ENCODE measurements around the gene TTN.
A peak's percentile ranks its signal among the peaks of the same experiment; 100 is the strongest.

The TTN gene

DNA sequence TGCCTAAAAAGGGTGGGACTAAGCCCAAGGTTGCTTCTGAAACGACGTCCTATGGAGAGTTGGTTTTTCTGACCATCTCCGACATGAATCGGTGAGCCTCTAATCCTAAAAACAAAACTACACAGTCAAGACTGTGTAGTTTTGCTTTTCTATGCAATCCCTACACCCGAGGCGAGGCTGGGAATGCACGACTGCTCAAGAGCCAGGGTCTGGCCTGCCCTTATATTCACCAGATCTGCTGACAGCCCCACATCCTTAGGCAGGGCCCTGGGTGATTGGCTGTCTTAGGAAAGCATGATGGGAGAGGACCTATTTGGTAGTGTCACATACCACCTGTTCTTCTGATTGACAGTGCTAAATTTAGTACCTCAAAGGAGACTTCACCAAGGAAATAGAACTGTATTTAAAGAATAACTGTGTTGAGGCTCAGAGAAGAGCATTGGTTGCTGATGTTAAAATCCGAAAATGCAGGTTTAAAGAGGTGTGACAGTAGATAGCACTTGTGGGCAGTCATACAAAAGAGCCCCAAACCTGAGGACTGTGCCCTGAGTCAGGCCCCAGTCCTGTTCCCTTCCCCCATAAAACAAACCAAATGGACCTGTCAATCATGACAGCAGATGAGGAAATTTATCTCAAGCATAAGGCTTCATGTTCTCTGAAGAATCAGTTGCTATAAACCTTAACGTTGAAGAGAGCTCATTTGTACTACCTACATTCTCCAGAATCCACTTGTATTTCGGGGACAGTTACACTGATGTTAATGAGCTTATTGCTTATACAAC is at the start of gene TTN:
Gene TTN, minus strand, starts transcription at position 197 of the 782 bp plus-strand sequence. CDS start 2,781 bp downstream, outside the sequence.
- ATAC-seq (no peak), DNase-seq (no peak)

DNA sequence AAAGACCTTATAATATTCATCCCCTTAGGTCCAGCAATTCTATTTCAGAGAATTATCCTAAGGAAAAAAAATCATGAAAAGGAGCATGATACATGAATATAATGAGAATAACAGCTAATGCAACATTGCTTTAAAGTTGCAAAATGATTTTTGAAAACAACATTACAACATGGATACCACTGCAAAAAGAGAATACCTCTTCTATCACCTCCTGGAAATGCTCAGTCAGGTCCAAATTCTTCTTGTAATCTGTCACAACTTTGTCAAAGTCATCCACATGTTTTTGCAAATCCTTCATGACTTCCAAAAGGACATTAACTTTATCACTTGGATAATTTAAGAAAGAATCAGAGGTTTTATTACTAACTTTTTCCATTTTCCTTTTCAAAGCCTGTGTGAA is 47.9 kb upstream of the TTN start:
- no peak for DNase-seq
- ATAC-seq: no peak

DNA sequence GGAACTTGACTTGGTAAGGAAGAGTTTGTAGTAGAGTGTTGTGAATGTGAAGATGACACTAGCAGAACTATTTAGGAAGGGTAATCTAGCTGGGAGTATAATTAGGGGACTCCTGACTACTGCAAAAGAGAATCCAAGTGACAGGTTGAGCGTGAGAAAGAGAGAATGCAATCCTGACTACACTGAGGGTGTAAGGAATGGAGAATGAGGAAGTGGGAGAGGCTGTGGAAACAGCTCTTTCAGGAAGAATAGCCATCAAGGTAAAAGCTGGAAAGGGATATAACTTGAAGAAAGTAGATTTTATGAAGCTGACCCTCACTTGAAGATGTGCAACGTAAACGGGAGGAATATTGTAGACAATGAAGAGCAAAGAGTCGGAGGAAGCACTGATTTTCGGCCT is 41.1 kb upstream of the TTN start:
- DNase-seq: no peak
- no peak for ATAC-seq

DNA sequence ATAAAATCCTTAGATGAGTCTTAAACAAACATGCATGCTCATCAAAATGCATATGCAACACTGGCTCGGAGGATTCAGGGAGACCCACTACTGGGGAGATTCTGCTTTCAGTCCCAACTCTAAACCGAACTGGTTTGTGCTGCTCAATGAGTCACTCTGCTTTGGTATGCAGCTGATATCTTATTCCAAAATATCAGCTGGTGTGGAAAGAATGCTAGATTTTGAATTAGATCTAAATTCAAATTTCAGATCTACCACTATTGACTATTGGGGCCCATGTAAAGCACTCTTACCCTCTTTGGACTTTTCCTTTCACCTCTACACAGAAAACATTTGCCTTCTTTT is 39.2 kb upstream of the TTN start:
- ATAC-seq: no peak
- no peak for DNase-seq

DNA sequence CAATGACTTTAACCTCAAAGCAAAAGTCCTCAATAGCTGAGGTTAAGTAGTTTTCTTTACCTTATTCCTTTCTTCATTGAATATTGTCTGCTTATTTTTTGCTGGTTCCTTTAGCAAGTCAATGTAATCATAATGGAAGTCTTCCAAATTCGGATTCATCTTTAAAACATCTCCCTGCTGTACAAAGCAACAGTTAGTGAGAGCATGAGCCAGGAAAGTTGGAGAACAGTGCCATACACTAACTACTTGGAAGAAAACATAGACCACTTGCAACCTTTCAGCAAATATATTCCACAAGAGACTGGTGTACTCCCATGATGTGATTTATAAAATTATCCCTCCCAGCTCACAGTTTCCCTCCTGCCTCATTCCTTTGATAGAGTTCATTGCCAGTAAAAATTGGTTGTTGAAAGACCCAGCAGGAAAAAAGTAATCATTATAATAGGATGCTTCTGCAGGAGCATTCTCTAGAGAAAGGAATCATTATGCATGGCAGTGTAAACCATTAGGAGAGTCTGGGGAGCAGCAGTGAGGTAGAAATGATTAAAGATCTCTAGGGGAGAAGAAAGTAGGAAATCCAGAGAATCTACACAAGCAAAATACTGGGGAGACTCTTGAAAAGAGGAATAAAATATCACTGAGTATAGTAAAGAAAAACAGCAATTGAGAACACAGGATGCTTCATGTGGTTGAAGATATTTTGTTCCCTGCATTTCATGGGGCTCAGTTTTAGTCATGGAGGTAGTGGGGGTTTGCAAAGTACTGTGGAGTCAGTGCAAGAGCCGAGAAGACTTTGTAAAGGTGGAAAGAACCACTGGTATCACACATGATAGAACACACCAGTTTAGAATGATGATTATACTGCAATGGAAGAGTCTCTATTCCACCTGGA is 38.6 kb upstream of the TTN start:
- DNase-seq: no peak

DNA sequence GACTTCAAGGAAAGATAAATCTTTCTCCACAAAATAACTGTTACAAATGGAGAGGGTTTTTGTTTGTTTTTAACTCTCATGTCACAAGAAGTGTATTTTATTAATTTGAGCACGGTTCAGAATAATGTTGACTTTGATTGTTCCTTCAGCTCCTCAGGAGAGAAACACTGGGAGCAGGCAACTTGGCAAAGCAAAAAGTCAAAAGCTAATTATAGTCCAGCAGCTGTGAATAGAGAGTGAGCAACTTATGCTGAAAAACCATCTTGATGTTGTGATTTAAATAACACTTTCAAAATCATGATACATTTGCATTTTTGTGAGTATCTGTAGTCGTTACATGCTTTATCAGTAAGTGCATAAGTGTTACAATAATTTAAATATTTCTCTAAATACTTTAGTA is 37.5 kb upstream of the TTN start:
- ATAC-seq (no peak), DNase-seq (no peak)

More for the DNA sequence above, 38.6 kb upstream of the TTN start:
- no peak for ATAC-seq

DNA sequence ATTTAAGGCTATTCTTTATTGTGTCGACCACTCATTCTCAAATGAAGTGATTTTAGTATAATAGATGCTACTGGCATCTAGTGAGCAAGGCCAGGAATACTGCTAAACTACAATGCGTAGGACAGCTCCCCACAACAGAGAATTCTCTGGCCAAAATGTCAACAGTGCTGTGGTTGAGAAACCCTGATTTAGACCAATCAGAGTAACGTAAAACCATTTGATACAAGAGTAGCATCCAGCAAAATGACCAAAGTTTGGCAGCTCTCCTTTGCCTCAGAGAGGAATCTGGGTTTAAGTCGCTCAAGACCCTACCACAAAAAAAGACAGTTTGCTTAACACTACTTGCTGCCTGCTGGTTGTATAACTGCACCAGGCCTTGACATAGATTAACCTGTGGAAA is 37.0 kb upstream of the TTN start:
- DNase-seq: no peak

DNA sequence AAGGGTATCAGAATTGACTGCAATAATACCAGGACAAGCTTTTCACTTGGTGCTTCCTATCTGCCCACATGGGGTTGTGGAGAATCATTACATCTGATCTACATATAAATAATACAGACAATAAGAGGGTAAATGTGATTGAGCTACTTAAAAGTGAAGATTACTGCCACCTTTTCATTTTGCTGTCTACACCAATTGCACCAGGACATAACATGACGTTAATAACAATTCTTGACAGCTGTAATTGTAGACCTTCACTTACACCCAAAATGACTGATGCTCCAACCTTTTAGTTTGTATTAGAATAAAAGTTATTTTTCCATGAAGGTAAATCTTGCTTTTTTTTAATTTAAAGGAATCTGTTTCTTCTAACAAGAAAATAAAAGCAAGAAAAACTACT is 36.5 kb upstream of the TTN start:
- ATAC-seq: no peak

More for the DNA sequence above, 37.0 kb upstream of the TTN start:
- no peak for ATAC-seq

DNA sequence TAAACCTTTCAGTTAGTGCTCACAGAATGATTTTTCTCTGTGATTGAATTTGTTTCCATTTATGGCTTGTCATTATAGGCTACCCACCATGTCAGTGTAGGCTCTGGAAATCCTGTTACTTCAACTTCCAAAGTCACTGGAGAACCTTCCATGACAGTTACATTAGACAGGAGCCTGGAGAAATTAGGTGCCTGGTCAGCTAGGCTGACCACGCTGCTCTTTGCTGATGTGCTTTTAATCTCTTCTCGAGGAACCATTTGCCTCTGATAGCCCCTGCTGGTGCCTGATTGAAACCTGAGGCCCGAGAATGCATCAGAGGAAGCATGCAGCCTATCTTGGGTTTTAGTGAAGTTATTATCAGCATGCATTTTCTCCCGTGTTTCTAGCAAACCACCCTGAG is 29.6 kb upstream of the TTN start:
- DNase-seq (no peak), ATAC-seq (no peak)

More for the DNA sequence above, 36.5 kb upstream of the TTN start:
- DNase-seq: no peak

DNA sequence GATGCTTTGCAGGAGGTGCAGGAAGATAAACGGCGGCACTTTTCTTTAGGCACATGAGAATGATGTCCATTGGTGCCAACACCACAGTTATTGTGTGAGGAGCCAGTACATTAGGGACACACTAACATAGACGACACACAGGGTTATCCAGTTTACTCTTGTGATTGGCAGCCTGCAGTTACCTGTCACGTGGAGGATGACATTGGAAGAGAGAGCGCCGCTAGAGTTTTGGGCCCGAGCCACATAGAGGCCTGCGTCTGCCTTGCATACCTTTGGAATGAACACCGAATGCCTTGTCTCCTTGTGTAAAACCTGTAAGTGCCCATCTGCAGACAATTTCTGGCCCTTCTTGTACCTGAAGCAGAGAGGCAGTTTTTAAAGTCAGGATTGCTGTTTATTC is 26.9 kb upstream of the TTN start:
- DNase-seq: no peak
- no peak for ATAC-seq

DNA sequence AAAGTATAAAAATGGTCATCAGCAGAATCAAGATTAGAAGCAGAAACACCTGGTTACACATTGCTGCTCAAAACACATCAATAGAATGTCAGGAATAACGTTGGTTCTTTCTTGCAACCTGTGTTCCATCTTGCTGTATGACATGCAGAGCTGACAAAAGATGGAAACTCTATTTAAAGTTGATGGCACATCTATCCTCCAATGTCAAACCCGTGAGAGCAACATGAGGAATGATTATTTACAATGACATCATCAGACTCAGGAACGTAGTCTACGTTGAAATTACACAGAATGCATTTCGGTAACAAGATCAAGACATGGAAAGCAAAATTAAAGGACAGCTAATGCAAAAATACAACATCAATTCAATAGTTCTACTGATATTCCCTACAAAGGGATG is 26.2 kb upstream of the TTN start:
- no peak for DNase-seq

DNA sequence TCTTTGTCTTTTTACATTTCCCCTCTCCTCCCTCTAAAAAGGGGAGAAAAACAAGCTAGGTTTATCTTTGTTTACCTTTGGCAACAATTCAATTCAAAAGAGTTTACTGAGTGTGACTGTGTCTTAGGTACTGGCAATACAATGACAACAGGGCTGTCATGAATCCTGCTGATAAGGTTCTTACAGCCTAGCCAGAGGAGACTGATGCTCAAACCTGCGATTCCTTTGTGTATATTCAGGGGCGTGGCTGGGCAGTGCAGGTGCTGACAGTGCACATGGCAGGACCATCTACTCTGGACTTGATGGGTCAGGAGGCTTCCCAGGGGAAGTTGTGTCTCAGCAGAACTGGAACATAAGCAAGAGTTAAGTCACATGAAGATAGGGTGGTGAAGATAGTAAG is 23.2 kb upstream of the TTN start:
- DNase-seq (no peak), ATAC-seq (no peak)

More for the DNA sequence above, 26.2 kb upstream of the TTN start:
- ATAC-seq: no peak

DNA sequence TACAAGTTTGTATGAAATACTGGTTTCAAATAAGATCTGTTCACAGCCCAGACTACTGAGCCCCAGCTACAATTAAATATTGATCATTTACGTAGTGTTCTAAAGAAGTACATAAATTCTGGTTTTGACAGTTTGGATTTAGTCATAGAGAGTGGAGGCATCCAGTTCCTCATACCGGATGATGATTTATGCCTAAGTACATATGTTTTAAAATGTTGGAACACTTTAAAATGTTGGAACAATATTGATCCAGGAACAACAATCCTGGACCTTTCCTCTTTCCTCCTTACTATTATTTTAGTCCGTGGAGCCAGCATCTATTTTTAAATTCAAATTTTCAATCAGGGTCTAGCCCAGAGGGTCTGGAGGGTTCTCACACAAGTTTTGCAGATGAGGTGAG is 22.8 kb upstream of the TTN start:
- DNase-seq (no peak), ATAC-seq (no peak)

DNA sequence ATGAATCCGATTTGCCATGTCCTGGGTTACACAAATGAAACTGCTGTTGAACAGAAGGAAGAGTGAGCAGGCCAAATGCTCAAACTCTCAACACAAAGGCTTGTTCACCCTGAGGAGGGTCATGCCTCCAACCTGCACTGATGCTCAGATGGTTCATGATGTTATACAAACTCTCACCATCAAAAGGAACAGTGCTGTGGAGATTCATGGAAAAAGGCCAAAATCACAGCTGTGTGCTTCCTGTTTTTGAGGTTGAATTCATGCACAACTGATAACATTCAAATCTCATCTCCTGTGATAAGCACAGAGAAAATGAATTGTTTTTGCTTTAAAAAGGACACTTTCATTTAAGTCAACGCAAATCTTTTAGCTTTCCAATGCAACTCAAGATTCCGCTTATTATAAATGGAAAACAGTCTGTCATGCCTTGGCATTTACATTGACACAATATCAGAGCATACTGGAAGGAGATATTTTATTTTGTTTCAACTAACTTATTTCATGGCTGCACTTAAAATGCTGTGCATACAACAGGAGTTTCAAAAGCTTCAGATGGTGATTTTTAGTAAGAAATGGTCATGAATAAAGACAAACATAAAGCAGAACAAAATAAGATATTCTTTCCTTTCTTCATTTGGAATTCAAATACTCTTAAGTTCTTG is 22.2 kb upstream of the TTN start:
- ATAC-seq (no peak), DNase-seq (no peak)

DNA sequence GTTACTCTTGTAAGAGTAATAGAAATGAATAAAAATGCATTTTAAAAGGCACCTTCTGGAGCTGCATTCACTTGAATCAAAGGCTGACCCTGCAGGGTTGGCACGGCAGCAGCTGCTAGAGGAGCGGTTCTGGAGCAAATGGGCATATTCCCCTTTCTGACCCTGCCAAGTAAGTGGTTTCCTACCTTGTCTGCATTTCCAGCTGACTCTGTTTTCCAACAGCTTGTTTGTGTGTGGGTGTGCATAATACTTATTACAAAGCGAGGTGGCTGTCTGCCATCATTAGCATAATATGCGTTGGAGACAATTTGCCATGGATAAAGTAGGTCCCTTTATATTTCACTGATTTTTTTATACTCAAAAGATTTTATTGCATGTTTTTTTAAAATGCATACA is 21.3 kb upstream of the TTN start:
- DNase-seq (no peak), ATAC-seq (no peak)

DNA sequence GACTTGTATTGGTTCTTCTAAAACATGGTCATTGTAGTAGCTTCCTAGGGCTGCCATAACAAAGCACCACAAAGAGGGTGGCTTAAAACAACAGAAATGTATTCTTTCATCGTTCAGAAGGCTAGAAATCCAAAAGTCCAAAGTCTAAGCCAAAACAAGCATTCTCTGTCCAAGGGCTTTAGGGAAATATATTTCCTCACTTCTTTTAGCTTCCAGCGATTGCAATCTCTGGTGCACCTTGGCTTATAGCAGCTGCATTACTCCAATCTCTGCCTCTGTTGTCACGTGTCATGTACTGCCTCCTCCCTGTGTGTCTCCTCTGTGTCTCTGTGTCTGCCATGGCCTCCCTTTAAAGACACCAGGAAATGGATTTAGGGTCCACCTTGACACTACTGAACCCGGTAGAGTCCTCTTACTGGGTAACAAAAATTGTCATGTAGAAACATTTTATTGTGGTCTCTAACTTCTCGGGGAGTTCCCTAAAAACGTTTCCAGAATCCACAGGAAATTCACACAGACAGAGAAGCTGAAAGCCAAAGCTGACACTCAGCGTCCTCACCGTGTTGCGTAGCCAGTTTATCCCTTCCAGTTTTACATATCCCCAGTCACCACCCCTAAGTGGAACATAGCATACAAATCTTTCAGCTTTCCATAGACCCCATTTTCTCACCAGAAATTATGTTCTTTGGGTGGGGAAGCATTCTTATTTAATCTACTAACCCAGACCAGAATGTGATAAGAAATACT is 20.7 kb upstream of the TTN start:
- ATAC-seq: no peak

DNA sequence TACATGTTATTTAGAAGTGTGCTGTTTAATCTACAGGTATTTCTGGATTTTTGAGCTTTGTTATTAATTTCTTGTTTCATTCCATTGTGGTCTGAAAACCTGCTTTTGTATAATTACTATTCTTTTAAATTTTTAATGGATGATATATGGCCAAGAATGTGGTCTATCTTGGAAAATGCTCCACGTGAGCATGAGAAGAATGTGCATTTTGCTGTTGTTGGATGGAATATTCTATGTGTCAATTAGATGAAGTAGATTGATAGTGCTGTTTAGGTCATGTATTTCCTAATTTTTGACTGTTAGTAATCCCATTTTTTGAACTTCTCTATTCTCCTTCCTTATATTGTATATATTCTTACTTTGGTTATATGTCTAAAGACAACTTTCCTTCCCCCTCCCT is 19.9 kb upstream of the TTN start:
- ATAC-seq (no peak), DNase-seq (no peak)

More for the DNA sequence above, 20.7 kb upstream of the TTN start:
- no peak for DNase-seq

DNA sequence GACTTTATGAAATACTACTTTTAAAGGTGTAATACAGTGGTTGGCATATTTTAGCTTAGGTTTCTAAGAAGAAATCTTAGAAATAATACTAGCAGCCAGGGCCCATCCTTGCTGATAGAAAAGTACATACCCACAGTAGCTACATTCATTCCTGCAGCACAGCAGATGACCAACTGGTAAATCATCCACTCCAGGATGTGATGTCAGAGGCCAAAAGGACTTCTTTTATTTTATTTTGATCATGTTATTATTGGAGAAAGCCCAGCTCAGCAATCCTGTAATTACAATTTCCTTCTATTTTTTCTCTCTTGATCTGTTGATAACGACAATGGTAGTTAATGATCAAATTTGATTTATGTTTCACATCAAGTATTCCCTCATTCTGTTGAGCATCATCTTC is 18.0 kb upstream of the TTN start:
- ATAC-seq: no peak
- DNase-seq: no peak

DNA sequence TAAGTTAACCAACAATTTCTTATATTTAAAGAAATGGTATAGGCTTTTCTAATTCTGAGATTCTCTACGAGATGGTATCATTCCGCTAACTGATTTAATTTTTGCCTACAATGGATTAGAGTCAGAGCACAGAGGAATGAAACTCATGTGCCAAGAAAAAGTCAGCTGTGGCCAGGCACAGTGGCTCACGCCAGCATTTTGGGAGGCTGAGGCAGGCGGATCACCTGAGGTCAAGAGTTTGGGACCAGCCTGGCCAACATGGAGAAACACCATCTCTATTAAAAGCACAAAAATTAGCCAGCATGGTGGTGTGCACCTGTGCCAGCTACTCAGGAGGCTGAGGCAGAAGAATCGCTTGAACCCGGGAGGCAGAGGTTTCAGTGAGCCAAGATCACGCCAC is 17.0 kb upstream of the TTN start:
- DNase-seq (no peak), ATAC-seq (no peak)

DNA sequence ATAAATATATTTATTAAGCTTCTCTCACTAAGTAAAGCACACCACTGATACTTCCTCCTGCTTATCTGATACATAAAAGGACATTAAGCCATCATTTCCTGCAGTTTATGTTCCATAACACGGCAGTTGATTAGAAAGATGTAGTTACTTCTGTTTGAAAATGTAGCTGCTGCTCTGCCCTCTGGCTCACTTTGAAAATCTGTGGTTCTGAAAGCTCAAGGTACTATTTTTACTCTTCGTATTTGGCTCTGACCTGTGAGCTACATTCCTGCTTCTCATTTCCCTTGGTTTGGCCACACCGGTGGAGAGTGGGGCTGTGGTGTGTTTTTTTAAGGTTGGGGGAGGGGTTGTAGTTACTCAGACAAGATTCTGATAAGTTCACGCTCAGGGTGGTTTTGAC is 12.8 kb upstream of the TTN start:
- DNase-seq (no peak), ATAC-seq (peak; percentile 43)

DNA sequence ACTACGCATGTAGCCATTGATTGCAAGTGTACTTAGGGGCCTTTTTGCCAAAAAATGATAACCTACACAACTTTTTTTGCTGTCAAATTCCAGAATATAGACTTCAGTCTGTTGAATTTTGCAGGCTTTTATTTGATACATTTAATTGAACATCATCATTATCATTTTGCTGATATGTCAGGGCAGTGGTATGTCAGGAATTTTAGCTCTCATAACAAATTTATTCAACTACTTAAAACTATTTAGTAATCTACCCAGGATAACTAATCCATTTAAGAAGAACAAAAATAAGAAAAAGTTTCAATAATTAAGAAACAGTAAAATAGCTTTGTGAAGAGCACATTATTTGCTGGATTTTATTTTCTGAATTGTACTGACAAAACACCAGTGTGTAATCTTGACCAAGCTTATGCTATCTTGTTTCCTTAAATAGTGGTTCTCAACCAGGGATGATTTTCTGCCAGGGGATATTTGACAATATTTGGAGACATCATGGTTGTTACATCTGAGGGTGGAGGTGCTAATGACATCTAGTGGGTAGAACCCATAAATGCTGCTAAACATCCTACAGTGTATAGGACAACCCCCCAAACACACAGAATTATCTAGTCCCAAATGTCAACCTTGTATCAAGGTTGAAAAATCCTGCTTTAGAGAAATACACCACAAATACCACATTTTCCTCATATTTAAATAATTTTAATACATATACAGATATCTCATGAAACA is 12.1 kb upstream of the TTN start:
- peak; percentile 66 for ATAC-seq
- DNase-seq: no peak

DNA sequence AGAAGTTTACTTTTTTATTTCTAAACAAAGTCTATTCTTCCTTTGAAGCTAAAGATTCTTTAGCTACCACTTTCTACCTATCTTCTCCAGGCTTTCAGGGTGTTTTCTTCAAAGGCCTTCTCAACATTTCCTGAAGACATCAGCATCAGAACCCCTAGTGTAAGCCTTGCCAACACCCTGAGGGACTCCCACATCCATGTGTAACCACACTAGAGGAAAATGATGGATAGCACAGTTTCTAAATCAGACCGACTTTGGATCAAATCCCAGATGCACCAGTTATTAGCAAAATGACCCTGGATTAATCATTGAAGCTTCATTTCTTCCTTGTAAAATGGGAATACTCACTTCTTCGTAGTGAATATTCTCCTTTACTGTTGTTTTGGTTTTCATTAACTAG is 4.7 kb upstream of the TTN start:
- no peak for DNase-seq
- ATAC-seq: no peak

Measured in stimulated activated naive CD8-positive, alpha-beta T cell treated with anti-CD3 and anti-CD28 coated beads, Interleukin-15, Interleukin-2, amounts not matched to agents 100 U/mL and 50 U/mL, for 24 hours (primary cell).